Neuron (in vitro differentiated cells): ENCODE results near the gene MPHOSPH9.

ENCODE experiments used
- H2AFZ ChIP-seq: one replicate; pipeline ENCODE4 v1.6.1; 2013; ENCODE audit warnings: low read depth, mild to moderate bottlenecking, inconsistent platforms, low read length, moderate library complexity
- H3K27me3 ChIP-seq: one replicate; pipeline ENCODE4 v1.6.1; 2013; ENCODE audit warnings: low read length; ENCODE audit not compliant: insufficient read depth
- H3K36me3 ChIP-seq: one replicate; pipeline ENCODE4 v1.6.1; 2013; ENCODE audit warnings: low read length; ENCODE audit not compliant: insufficient read depth
- H3K4me1 ChIP-seq: one replicate; pipeline ENCODE4 v1.6.1; 2013; ENCODE audit warnings: low read length; ENCODE audit not compliant: insufficient read depth
- H3K4me3 ChIP-seq: 2 replicates; pipeline ENCODE4 v1.5.1; 2013; ENCODE audit warnings: mild to moderate bottlenecking, low read length, moderate library complexity
- H3K9me3 ChIP-seq: one replicate; pipeline ENCODE4 v1.6.1; 2013; ENCODE audit warnings: low read length

MPHOSPH9 gene

DNA sequence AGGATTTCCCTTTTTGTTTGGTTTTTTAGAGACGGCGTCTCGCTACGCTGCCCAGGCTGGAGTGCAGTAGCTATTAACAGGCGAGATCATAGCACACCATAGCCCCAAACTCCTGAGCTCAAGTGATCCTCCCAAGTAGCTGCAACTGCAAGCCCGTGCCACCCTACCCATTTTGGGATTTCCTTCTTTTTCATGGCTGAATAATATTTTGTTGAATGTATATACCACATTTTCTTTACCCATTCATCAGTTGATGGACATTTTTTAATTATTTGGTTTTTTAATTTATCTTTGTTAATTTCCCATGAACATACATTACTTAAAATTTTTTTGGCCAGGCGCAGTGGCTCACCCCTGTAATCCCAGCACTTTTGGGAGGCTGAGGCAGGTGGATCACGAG, 97.3 kb downstream of the MPHOSPH9 start:
- peaks cover 11% of the 10 kb centered on the region for H3K4me1 ChIP-seq
- no peaks in the 10 kb centered on the region for H3K9me3 ChIP-seq
- no peak overlapping the region for H3K4me3 ChIP-seq
- no peak overlapping the region for H2AFZ ChIP-seq
- H3K36me3 ChIP-seq, result no peaks in the 10 kb centered on the region
- no peaks in the 10 kb centered on the region for H3K27me3 ChIP-seq

GRCh38 chr12:123134826-123135225, 98.1 kb downstream of the MPHOSPH9 start:
- Histone ChIP-seq H3K36me3 (no peaks in the 10 kb centered on the region), H3K27me3 (no peaks in the 10 kb centered on the region)

GRCh38 chr12:123134271-123134671, 98.7 kb downstream of the MPHOSPH9 start:
- H3K4me3 ChIP-seq, result no peak overlapping the region
- H3K9me3 ChIP-seq, result no peaks in the 10 kb centered on the region
- no peaks in the 10 kb centered on the region for H3K4me1 ChIP-seq
- H3K36me3 ChIP-seq, result no peaks in the 10 kb centered on the region
- no peaks in the 10 kb centered on the region for H3K27me3 ChIP-seq
- no peak overlapping the region for H2AFZ ChIP-seq

More at GRCh38 chr12:123134826-123135225, 98.1 kb downstream of the MPHOSPH9 start:
- H3K9me3 ChIP-seq, result no peaks in the 10 kb centered on the region
- no peak overlapping the region for H2AFZ ChIP-seq
- H3K4me1 ChIP-seq, result peaks cover 3% of the 10 kb centered on the region
- no peak overlapping the region for H3K4me3 ChIP-seq

GRCh38 chr12:123133701-123134100, 99.2 kb downstream of the MPHOSPH9 start:
- H3K4me1 ChIP-seq, result no peaks in the 10 kb centered on the region
- no peak overlapping the region for H3K4me3 ChIP-seq
- no peaks in the 10 kb centered on the region for H3K36me3 ChIP-seq
- no peak overlapping the region for H2AFZ ChIP-seq
- no peaks in the 10 kb centered on the region for H3K27me3 ChIP-seq
- H3K9me3 ChIP-seq, result no peaks in the 10 kb centered on the region

DNA sequence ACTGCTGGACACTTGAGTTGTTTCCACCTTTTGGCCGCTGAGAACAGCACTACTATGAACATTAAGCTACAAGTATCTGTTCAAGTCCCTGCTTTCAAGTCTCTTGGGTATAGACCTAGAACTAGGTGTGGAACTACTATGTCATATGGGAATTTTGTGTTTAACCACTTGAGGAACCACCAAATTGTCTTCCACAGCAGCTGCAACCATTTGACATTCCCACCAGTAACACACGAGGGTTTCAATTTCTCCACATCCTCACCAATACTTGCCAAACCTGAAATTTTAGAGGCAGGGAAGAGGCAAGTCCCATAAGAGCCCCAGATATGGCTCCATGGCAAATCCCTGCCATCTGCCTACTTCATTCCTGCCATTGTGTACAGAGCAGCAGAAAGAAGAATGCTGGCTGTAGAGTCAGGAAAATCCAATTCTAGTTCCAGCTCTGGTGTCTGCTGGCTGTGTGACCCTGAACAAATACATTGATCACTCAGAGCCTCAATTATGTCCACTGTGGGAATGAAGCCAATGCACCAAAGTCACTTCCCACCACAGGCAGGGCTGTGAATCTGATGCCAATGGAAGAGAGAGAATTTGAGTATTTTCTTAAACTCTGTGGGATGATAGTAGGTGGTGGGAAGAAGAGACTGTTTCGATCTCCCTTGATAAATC, 99.9 kb downstream of the MPHOSPH9 start:
- Histone ChIP-seq H3K9me3 (no peaks in the 10 kb centered on the region), H3K36me3 (no peaks in the 10 kb centered on the region), H3K4me1 (no peaks in the 10 kb centered on the region), H2AFZ (no peak overlapping the region), H3K4me3 (no peak overlapping the region), H3K27me3 (no peaks in the 10 kb centered on the region)

- H3K9me3 ChIP-seq, result no peaks in the 10 kb centered on the region
- H3K4me1 ChIP-seq, result peaks cover 2% of the 10 kb centered on the region
- no peak overlapping the region for H3K4me3 ChIP-seq
- no peaks in the 10 kb centered on the region for H3K27me3 ChIP-seq
- no peak overlapping the region for H2AFZ ChIP-seq
- H3K36me3 ChIP-seq, result no peaks in the 10 kb centered on the region
Observed at GRCh38 chr12:123131879-123132402, 101.0 kb downstream of the MPHOSPH9 start.

- H3K4me1 ChIP-seq, result peaks cover 8% of the 10 kb centered on the region
- H3K27me3 ChIP-seq, result no peaks in the 10 kb centered on the region
- no peaks in the 10 kb centered on the region for H3K9me3 ChIP-seq
- no peak overlapping the region for H3K4me3 ChIP-seq
- H3K36me3 ChIP-seq, result no peaks in the 10 kb centered on the region
- H2AFZ ChIP-seq, result no peak overlapping the region
Observed at GRCh38 chr12:123131291-123131832, 101.6 kb downstream of the MPHOSPH9 start.

- H3K4me1 ChIP-seq, result peaks cover 11% of the 10 kb centered on the region
Observed at GRCh38 chr12:123129621-123130020, 103.3 kb downstream of the MPHOSPH9 start.

DNA sequence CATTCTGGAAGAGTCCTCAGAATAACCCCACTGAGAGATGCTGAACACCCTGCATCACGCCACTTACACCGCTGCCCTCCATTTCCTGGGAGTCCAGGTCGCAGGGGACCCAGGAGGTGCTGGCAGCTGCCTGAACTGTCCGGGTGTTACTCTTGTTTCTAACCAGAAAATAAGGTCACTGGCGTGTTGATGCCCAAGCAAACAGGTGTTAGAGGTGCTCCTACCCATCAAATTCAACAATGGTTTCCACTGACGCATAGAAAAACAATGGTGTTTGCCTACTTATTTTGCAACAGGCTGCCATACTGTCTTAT, 105.8 kb downstream of the MPHOSPH9 start:
- H3K27me3 ChIP-seq, result no peaks in the 10 kb centered on the region
- peaks cover 11% of the 10 kb centered on the region for H3K4me1 ChIP-seq
- no peaks in the 10 kb centered on the region for H3K9me3 ChIP-seq
- no peak overlapping the region for H2AFZ ChIP-seq
- H3K4me3 ChIP-seq, result no peak overlapping the region
- H3K36me3 ChIP-seq, result no peaks in the 10 kb centered on the region

More at GRCh38 chr12:123129621-123130020, 103.3 kb downstream of the MPHOSPH9 start:
- H3K36me3 ChIP-seq, result no peaks in the 10 kb centered on the region
- H3K9me3 ChIP-seq, result no peaks in the 10 kb centered on the region
- no peaks in the 10 kb centered on the region for H3K27me3 ChIP-seq
- no peak overlapping the region for H3K4me3 ChIP-seq
- no peak overlapping the region for H2AFZ ChIP-seq

DNA sequence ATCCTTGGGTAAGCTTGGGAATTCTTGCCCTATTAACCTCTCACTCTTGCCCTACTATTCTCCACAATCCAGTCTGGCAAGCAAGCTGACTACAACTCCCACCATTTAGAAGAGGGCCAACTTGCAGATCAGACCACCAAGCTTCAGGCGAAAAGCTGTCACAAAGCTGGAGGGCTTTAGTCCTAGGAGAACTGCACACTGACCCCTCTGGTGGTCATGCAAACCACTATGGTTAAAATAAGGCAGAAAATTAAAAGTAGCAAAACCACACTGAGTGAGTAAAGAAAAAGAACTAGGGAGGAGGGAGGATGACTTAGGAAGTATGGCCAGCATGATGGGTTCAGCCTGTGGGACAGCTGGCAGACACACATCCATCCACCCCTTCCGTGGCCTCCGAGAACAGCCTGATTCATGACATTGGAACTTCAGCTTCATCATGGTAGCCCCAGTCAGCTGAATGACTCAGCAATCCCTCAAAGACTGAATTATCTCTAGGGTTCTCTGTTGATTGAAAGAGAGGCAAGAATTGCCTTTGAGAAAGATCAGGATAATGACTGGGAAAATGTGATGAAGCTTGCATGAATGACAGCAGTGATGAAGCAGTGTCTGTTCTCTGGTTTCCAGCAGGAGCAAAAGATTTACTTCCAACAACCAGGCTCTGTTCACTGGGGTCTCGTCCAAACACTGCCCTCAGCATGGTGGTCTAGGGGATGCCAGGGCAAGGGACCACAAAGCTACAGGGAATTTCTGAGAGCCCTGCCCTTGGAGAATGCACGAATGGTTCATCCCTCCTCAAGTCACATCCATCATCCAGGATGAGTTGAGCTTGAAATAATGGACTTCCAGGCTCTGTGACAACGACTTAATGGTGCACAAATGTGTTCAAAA, 106.4 kb downstream of the MPHOSPH9 start:
- no peak overlapping the region for H2AFZ ChIP-seq
- no peaks in the 10 kb centered on the region for H3K27me3 ChIP-seq
- H3K4me3 ChIP-seq, result no peak overlapping the region
- no peaks in the 10 kb centered on the region for H3K36me3 ChIP-seq
- H3K4me1 ChIP-seq, result peaks cover 11% of the 10 kb centered on the region
- H3K9me3 ChIP-seq, result no peaks in the 10 kb centered on the region

DNA sequence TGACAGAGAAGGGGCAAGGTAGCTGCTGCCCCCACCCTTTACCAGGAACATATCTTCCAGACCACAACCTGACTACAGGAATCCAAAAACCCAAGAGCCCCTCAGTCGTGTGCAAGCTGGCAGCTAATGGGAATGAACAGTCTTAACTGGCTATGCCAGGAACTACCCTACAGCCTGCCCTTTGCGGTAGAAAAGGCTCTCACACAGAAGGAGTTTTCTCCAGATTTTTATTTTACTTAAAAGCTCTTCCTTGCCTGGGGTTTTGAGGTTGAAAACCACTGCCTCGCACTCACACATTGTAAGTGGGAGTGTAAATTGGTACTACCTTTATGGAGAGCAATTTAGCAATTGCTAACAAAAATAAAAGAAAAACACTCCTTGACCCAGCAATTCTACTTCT, 110.3 kb downstream of the MPHOSPH9 start:
- H3K27me3 ChIP-seq, result no peaks in the 10 kb centered on the region
- H3K4me3 ChIP-seq, result no peak overlapping the region
- no peaks in the 10 kb centered on the region for H3K36me3 ChIP-seq
- H2AFZ ChIP-seq, result no peak overlapping the region
- H3K4me1 ChIP-seq, result peaks cover 11% of the 10 kb centered on the region
- H3K9me3 ChIP-seq, result no peaks in the 10 kb centered on the region

- no peak overlapping the region for H2AFZ ChIP-seq
- peaks cover 6% of the 10 kb centered on the region for H3K4me1 ChIP-seq
- no peak overlapping the region for H3K4me3 ChIP-seq
- no peaks in the 10 kb centered on the region for H3K36me3 ChIP-seq
- H3K9me3 ChIP-seq, result no peaks in the 10 kb centered on the region
- H3K27me3 ChIP-seq, result no peaks in the 10 kb centered on the region
Observed at GRCh38 chr12:123121670-123122069, 111.3 kb downstream of the MPHOSPH9 start.

GRCh38 chr12:123120452-123121166, 112.3 kb downstream of the MPHOSPH9 start:
- H3K27me3 ChIP-seq, result no peaks in the 10 kb centered on the region
- peaks cover 5% of the 10 kb centered on the region for H3K4me1 ChIP-seq
- H3K36me3 ChIP-seq, result no peaks in the 10 kb centered on the region
- no peaks in the 10 kb centered on the region for H3K9me3 ChIP-seq
- H3K4me3 ChIP-seq, result no peak overlapping the region
- no peak overlapping the region for H2AFZ ChIP-seq
